Tibial artery (tissue), 4 donors: ENCODE results near the gene KCNIP3.
A peak's percentile ranks its signal among the peaks of the same experiment; 100 is the strongest.

Experiments used
- DNase-seq, 2 donors: peaks; one replicate each; pipeline ENCODE4 v3.0.0-alpha.2; 2019
- H3K27ac ChIP-seq, 2 donors: fragments of 200-600 bp; sonication (generic) in 1 of 2; 1 replicate in 1 of 2; 2 replicates in 1 of 2; pipeline ENCODE4 v1.5.1; 2018 to 2019; ENCODE audit warnings: mild to moderate bottlenecking in 1 of 2
- H3K27me3 ChIP-seq, 2 donors: fragments of 200-600 bp; sonication (generic) in 1 of 2; one replicate each; pipeline versions ENCODE4 v1.5.1 to v1.6.0; 2016 to 2019
- H3K36me3 ChIP-seq, 3 donors: fragments of 200-600 bp; sonication (generic) in 2 of 3; one replicate each; pipeline ENCODE4 v1.5.1; 2016 to 2019; ENCODE audit warnings: mild to moderate bottlenecking in 2 of 3
- H3K4me1 ChIP-seq, 4 donors: fragments of 200-600 bp; sonication (generic) in 2 of 4; 1 replicate in 3 of 4; 2 replicates in 1 of 4; pipeline ENCODE4 v1.5.1; 2016 to 2019
- H3K4me3 ChIP-seq, 2 donors: fragments of 200-600 bp; sonication (generic) in 1 of 2; 1 replicate in 1 of 2; 2 replicates in 1 of 2; pipeline ENCODE4 v1.5.1; 2018 to 2019; ENCODE audit warnings: mild to moderate bottlenecking in 2 of 2
- H3K9me3 ChIP-seq, 3 donors: fragments of 200-600 bp; sonication (generic) in 1 of 3; one replicate each; pipeline ENCODE4 v1.5.1; 2016 to 2019
- CTCF ChIP-seq, 2 experiments: fragments of 200-600 bp in 1 of 2; fragments of 450-650 bp in 1 of 2; IDR thresholded peaks; one replicate each; pipeline ENCODE4 v1.5.1; 2017 to 2019; ENCODE audit warnings: antibody characterized with exemption in 2 of 2, mild to moderate bottlenecking in 1 of 2, moderate library complexity in 1 of 2
- intact Hi-C: fragments of 100-400 bp; cut with DNase I; formaldehyde crosslinking; loops from one replicate; pipeline ENCODE4 v1.15.0; 2023; ENCODE audit warnings: low total_unique reads

Gene KCNIP3

GRCh38 chr2:95350368-95350767, 53.2 kb downstream of the KCNIP3 start:
- H3K36me3 ChIP-seq = no peaks in the 10 kb centered on the region
- no peaks in the 10 kb centered on the region for H3K27me3 ChIP-seq
- H3K4me3 ChIP-seq = no peak overlapping the region
- TF ChIP-seq CTCF (IDR thresholded peaks at IDR 0.05) = no peak
- DNase-seq = peak; percentile 16 to 43
- peaks cover 0 to 11% (median 9%) of the 10 kb centered on the region in 4 donors for H3K4me1 ChIP-seq
- H3K9me3 ChIP-seq = no peaks in the 10 kb centered on the region
- intact Hi-C loops = no loop called here
- H3K27ac ChIP-seq = no peak overlapping the region

- Histone ChIP-seq H3K4me3 (no peak overlapping the region), H3K4me1 (peaks cover 0 to 10% (median 8%) of the 10 kb centered on the region in 4 donors), H3K27ac (no peak overlapping the region), H3K9me3 (no peaks in the 10 kb centered on the region), H3K36me3 (no peaks in the 10 kb centered on the region), H3K27me3 (no peaks in the 10 kb centered on the region)
- DNase-seq = peak; percentile 19 to 27
- intact Hi-C loops = no loop called here
- no peak for TF ChIP-seq CTCF (IDR thresholded peaks at IDR 0.05)
Observed at GRCh38 chr2:95350774-95351597, 53.8 kb downstream of the KCNIP3 start.

GRCh38 chr2:95351598-95351915, 54.4 kb downstream of the KCNIP3 start:
- Histone ChIP-seq H3K27me3 (no peaks in the 10 kb centered on the region), H3K9me3 (peaks cover 0 to 2% (median 0%) of the 10 kb centered on the region in 3 donors), H3K36me3 (no peaks in the 10 kb centered on the region), H3K4me3 (no peak overlapping the region), H3K27ac (no peak overlapping the region), H3K4me1 (peaks cover 0 to 10% (median 8%) of the 10 kb centered on the region in 4 donors)
- intact Hi-C loops = no loop called here
- peak in 1 of 2 donors; percentile 51 for DNase-seq
- no peak for TF ChIP-seq CTCF (IDR thresholded peaks at IDR 0.05)

- no peaks in the 10 kb centered on the region for H3K36me3 ChIP-seq
- H3K4me1 ChIP-seq = peaks cover 0 to 3% (median 1%) of the 10 kb centered on the region in 4 donors
- H3K4me3 ChIP-seq = no peak overlapping the region
- no peaks in the 10 kb centered on the region for H3K27me3 ChIP-seq
- intact Hi-C loops = no loop called here
- DNase-seq = peak; percentile 11 to 42
- no peak overlapping the region for H3K27ac ChIP-seq
- peaks cover 0 to 5% (median 0%) of the 10 kb centered on the region in 3 donors for H3K9me3 ChIP-seq
- TF ChIP-seq CTCF (IDR thresholded peaks at IDR 0.05) = no peak
Observed at GRCh38 chr2:95352310-95353054, 55.3 kb downstream of the KCNIP3 start.

GRCh38 chr2:95353055-95353575, 56.0 kb downstream of the KCNIP3 start:
- DNase-seq = peak; percentile 13 to 54
- Histone ChIP-seq H3K27ac (no peak overlapping the region), H3K4me1 (no peaks in the 10 kb centered on the region), H3K4me3 (no peak overlapping the region), H3K27me3 (no peaks in the 10 kb centered on the region), H3K36me3 (no peaks in the 10 kb centered on the region), H3K9me3 (peaks cover 0 to 5% (median 0%) of the 10 kb centered on the region in 3 donors)
- no peak for TF ChIP-seq CTCF (IDR thresholded peaks at IDR 0.05)
- intact Hi-C loops = no loop called here
